Neural crest cell (in vitro differentiated cells): Measurements from ENCODE around the gene NRN1. TPM values are rescaled to one million over a fixed set of nuclear protein-coding genes. Genes with fewer than 3 reads are reported as not detected.
A peak's percentile ranks its signal among the peaks of the same experiment; 100 is the strongest.

ENCODE experiments used
- DNase-seq: peaks from one replicate; pipeline ENCODE4 v3.0.0; 2021; ENCODE audit warnings: low read depth, mixed read lengths, low spot score
- H3K27ac Mint-ChIP-seq: one replicate; pipeline ENCODE4 v1.8.0; 2021; ENCODE audit warnings: mild to moderate bottlenecking, mixed read lengths; ENCODE audit not compliant: unreplicated experiment
- H3K27me3 Mint-ChIP-seq: 2 replicates; pipeline ENCODE4 v1.8.0; 2021; ENCODE audit warnings: low read depth, mild to moderate bottlenecking, mixed read lengths
- H3K36me3 Mint-ChIP-seq: 2 replicates; pipeline ENCODE4 v1.8.0; 2021; ENCODE audit warnings: low read depth, mild to moderate bottlenecking, mixed read lengths
- H3K4me1 Mint-ChIP-seq: 2 replicates; pipeline ENCODE4 v1.8.0; 2021; ENCODE audit warnings: mixed read lengths
- H3K4me3 Mint-ChIP-seq: one replicate; pipeline ENCODE4 v1.8.0; 2021; ENCODE audit warnings: mild to moderate bottlenecking, mixed read lengths
- H3K9me3 Mint-ChIP-seq: 2 replicates; pipeline ENCODE4 v1.8.0; 2021; ENCODE audit warnings: mixed read lengths
- CTCF ChIP-seq: fragments of 200-600 bp; sonication (generic); conservative IDR thresholded peaks from 2 replicates; pipeline ENCODE4 v1.5.0; 2021; ENCODE audit warnings: antibody characterized with exemption, mild to moderate bottlenecking
- total RNA-seq: library from RNA; stranded (reverse); gene quantifications from 2 replicates; pipeline ENCODE4 v1.2.1, GENCODE V29; 2021

NRN1 gene
- total RNA-seq, 1 donor from 2014 or later: 1.5 TPM

DNA sequence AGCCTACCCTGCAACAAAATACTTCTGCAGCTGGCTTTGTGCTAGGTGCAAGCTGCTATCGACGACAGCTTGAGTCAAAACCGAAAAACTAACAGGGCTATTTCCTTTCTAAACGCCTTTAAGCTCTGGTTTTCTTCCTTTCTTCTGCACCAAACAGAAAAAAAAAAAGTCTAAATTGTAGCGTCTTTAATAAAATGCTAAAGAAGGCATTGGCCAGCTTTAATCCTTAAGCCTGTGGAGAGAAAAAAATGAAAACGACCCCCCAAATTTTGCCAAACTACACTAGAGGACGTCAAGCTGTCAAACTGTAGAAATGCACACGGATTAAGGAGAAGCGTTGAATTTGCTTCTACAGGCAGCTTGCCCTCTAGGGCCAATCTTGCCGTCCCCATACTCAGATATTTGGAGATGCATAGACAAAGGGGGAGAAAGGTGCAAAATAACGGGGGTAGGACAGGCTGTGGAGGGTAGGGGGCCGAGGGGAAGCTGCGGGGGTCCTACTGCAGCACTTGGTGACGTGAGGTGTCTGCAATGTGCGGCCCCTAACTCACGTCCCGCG is 1.4 kb upstream of the NRN1 start:
- Mint-ChIP-seq H3K27me3 (peaks cover 83% of the 10 kb centered on the region), H3K9me3 (no peaks in the 10 kb centered on the region), H3K4me3 (peak overlapping the region; percentile 86), H3K27ac (no peak overlapping the region), H3K4me1 (peaks cover 45% of the 10 kb centered on the region), H3K36me3 (no peaks in the 10 kb centered on the region)
- TF ChIP-seq CTCF: no peak
- DNase-seq: no peak

DNA sequence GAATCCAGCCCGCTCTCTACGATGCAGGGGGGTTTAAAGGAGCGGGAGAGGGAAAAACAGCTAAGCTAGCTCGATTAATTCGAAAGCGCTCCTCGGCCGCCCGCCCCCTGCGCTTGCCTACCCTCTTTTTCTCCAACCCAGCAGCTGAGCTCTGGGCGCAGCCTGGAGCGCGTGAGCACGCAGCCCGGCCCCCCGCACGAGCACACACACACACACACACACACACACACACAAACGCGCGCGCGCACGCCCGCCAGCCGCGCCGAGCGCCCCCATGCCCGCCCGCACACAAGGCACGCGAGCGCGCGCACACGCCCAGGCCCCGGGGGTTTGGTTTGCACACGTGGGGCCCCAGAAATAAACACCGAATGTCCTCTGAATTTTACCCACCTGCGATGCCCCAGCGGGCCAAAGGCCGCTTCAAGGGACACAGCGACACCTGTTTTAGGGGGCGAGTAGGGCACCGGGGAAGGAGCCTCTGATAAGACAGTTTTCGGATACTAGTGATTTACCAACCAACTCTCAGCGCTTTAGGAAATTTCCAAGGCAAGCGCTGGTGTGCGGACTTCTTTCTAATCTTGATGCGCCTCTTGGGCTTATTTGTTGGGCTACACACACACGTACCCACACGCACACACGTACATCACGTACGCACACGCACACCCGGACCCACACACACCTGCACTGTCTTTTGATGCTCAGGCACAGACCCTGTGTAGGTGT is 802 bp upstream of the NRN1 start:
- TF ChIP-seq CTCF: peak; percentile 43
- peak; percentile 30 for DNase-seq
- Mint-ChIP-seq H3K9me3 (no peaks in the 10 kb centered on the region), H3K4me3 (peak overlapping the region; percentile 86), H3K27me3 (peaks cover 85% of the 10 kb centered on the region), H3K4me1 (peaks cover 50% of the 10 kb centered on the region), H3K27ac (no peak overlapping the region), H3K36me3 (no peaks in the 10 kb centered on the region)

- peak; percentile 7 for DNase-seq
- no peaks in the 10 kb centered on the region for H3K9me3 Mint-ChIP-seq
Observed at GRCh38 chr6:6006006-6006427, 708 bp downstream of the NRN1 start.

GRCh38 chr6:6005051-6006005 is 1.4 kb downstream of the NRN1 start:
- peaks cover 60% of the 10 kb centered on the region for H3K4me1 Mint-ChIP-seq
- DNase-seq: no peak
- peak overlapping the region; percentile 86 for H3K4me3 Mint-ChIP-seq
- peaks cover 93% of the 10 kb centered on the region for H3K27me3 Mint-ChIP-seq
- H3K27ac Mint-ChIP-seq: no peak overlapping the region
- TF ChIP-seq CTCF: no peak
- H3K36me3 Mint-ChIP-seq: peaks cover 2% of the 10 kb centered on the region
- H3K9me3 Mint-ChIP-seq: no peaks in the 10 kb centered on the region

More at GRCh38 chr6:6006006-6006427, 708 bp downstream of the NRN1 start:
- Mint-ChIP-seq H3K27ac (no peak overlapping the region), H3K36me3 (no peaks in the 10 kb centered on the region), H3K27me3 (peaks cover 90% of the 10 kb centered on the region), H3K4me1 (peaks cover 60% of the 10 kb centered on the region), H3K4me3 (peak overlapping the region; percentile 86)
- TF ChIP-seq CTCF: no peak

DNA sequence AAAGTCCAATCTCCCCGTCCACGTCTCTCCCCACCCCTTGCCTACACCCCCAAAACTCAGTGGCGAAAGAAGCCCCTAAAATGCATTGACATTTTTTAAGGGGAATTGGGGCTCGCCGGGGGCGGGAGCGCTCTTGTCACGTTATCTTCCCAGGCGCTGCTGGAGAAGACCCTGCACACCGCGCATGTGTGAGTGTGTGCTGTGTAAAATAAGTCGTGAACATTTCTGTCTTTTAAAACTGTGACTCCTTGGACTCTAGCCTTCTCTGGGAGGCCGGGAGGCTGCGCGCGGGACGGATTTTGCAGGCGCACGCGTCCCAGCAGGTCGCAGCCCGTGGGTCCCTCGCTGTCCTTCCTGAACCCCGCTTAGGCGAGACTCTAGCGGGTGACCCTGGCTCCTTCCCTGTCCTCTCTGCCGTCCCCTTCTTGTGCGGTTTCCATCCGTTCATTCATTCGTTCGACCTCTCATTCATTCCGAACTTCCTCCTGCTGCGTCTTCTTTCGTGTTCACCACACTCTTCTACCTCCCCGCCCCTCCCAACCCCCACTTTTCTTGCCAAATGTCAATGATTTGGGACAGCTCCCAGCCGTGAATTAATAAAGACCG is 2.2 kb downstream of the NRN1 start:
- H3K27ac Mint-ChIP-seq: no peak overlapping the region

More for the DNA sequence above, 2.2 kb downstream of the NRN1 start:
- H3K4me3 Mint-ChIP-seq: peak overlapping the region; percentile 86
- H3K9me3 Mint-ChIP-seq: no peaks in the 10 kb centered on the region
- H3K4me1 Mint-ChIP-seq: peaks cover 62% of the 10 kb centered on the region
- TF ChIP-seq CTCF: no peak
- peak; percentile 19 for DNase-seq
- peaks cover 94% of the 10 kb centered on the region for H3K27me3 Mint-ChIP-seq
- peaks cover 7% of the 10 kb centered on the region for H3K36me3 Mint-ChIP-seq
